ENCODE measurements around the gene HIVEP3. TPM values are rescaled to one million over a fixed set of nuclear protein-coding genes. Genes with fewer than 3 reads are reported as not detected.

The HIVEP3 gene
- total RNA-seq, 2 donors from 2014 or later: 3.4 to 4.0 TPM

- no peak for DNase-seq
- WGBS, 2 donors: 60 to 63% methylated on average over 10 to 11 of the region's 11 CpGs
- Histone ChIP-seq H3K4me3 (no peak overlapping the region), H3K27me3 (no peaks in the 10 kb centered on the region), H3K4me1 (peaks cover 8% of the 10 kb centered on the region), H3K36me3 (replicated peaks in 1 of 2; ENCODE audit: insufficient read depth in 1 of 2, low read depth in 2 of 2) (no peaks in the 10 kb centered on the region), H3K27ac (peak overlapping the region in 1 of 4 donors; percentile 21), H3K9me3 (no peaks in the 10 kb centered on the region)
- intact Hi-C loops (cut with DNase I): no loop called here
- TF ChIP-seq POLR2A (IDR thresholded peaks at IDR 0.05) (no peak), CTCF (IDR thresholded peaks at IDR 0.05) (no peak)
- peak; percentile 61 for ATAC-seq
Measured at GRCh38 chr1:41749991-41750745, 168.6 kb downstream of the HIVEP3 start.

- no peaks in the 10 kb centered on the region for H3K27me3 ChIP-seq
- H3K9me3 ChIP-seq: no peaks in the 10 kb centered on the region
- DNase-seq (no peak), ATAC-seq (no peak)
- H3K4me3 ChIP-seq: no peak overlapping the region
- WGBS, 2 donors: 82 to 93% methylated on average over 2 of the region's 2 CpGs
- no peak for TF ChIP-seq CTCF (IDR thresholded peaks at IDR 0.05)
- no peak for TF ChIP-seq POLR2A (IDR thresholded peaks at IDR 0.05)
- H3K4me1 ChIP-seq: peaks cover 3% of the 10 kb centered on the region
- intact Hi-C loops (cut with DNase I): no loop called here
- H3K27ac ChIP-seq: no peak overlapping the region
- no peaks in the 10 kb centered on the region for H3K36me3 ChIP-seq (replicated peaks in 1 of 2; ENCODE audit: insufficient read depth in 1 of 2, low read depth in 2 of 2)
Measured at GRCh38 chr1:41745022-41745421, 173.7 kb downstream of the HIVEP3 start.

- Histone ChIP-seq H3K9me3 (no peaks in the 10 kb centered on the region), H3K27me3 (no peaks in the 10 kb centered on the region), H3K4me3 (no peak overlapping the region), H3K27ac (no peak overlapping the region), H3K4me1 (no peaks in the 10 kb centered on the region), H3K36me3 (replicated peaks in 1 of 2; ENCODE audit: insufficient read depth in 1 of 2, low read depth in 2 of 2) (no peaks in the 10 kb centered on the region)
- ATAC-seq (no peak), DNase-seq (no peak)
- intact Hi-C loops (cut with DNase I): no loop called here
- 92 to 96% methylated on average over 3 of the region's 3 CpGs for WGBS, 2 donors
- TF ChIP-seq POLR2A (IDR thresholded peaks at IDR 0.05) (no peak), CTCF (IDR thresholded peaks at IDR 0.05) (no peak)
Measured at GRCh38 chr1:41743366-41743765, 175.4 kb downstream of the HIVEP3 start.

GRCh38 chr1:41742219-41742618, 176.5 kb downstream of the HIVEP3 start:
- ATAC-seq (no peak), DNase-seq (no peak)
- H3K27me3 ChIP-seq: no peaks in the 10 kb centered on the region
- H3K4me3 ChIP-seq: no peak overlapping the region
- no peaks in the 10 kb centered on the region for H3K9me3 ChIP-seq
- no peak overlapping the region for H3K27ac ChIP-seq
- H3K36me3 ChIP-seq (replicated peaks in 1 of 2; ENCODE audit: insufficient read depth in 1 of 2, low read depth in 2 of 2): no peaks in the 10 kb centered on the region
- H3K4me1 ChIP-seq: no peaks in the 10 kb centered on the region
- intact Hi-C loops (cut with DNase I): no loop called here
- TF ChIP-seq CTCF (IDR thresholded peaks at IDR 0.05) (no peak), POLR2A (IDR thresholded peaks at IDR 0.05) (no peak)
- WGBS, 2 donors: 71 to 83% methylated on average over 5 of the region's 5 CpGs

- TF ChIP-seq CTCF (IDR thresholded peaks at IDR 0.05) (no peak), POLR2A (IDR thresholded peaks at IDR 0.05) (no peak)
- Histone ChIP-seq H3K36me3 (replicated peaks in 1 of 2; ENCODE audit: insufficient read depth in 1 of 2, low read depth in 2 of 2) (no peaks in the 10 kb centered on the region), H3K4me3 (no peak overlapping the region), H3K4me1 (no peaks in the 10 kb centered on the region), H3K27me3 (no peaks in the 10 kb centered on the region), H3K9me3 (no peaks in the 10 kb centered on the region), H3K27ac (no peak overlapping the region)
- intact Hi-C loops (cut with DNase I): no loop called here
- ATAC-seq (no peak), DNase-seq (no peak)
- WGBS, 2 donors: 64 to 92% methylated on average over 6 to 7 of the region's 7 CpGs
Measured at GRCh38 chr1:41741244-41741643, 177.5 kb downstream of the HIVEP3 start.

Measured in body of pancreas (tissue), 4 donors.